SU-DHL-6 (cell line): ENCODE results near the gene ISX.

ENCODE experiments used
- H2AFZ ChIP-seq: fragments of 200-600 bp; sonication (generic); 2 replicates; pipeline ENCODE4 v1.6.1; 2014; ENCODE audit warnings: low read depth, mild to moderate bottlenecking, moderate library complexity, mixed read lengths, antibody characterized with exemption, low read length; ENCODE audit not compliant: severe bottlenecking
- H3F3A ChIP-seq: fragments of 200-600 bp; shearing (Covaris generic); 2 replicates; pipeline ENCODE4 v1.6.0; 2016; ENCODE audit warnings: antibody characterized with exemption, mild to moderate bottlenecking; ENCODE audit not compliant: insufficient read depth
- H3K27ac ChIP-seq: fragments of 200-600 bp; sonication (generic); 2 replicates; pipeline ENCODE4 v1.5.1; 2016; ENCODE audit warnings: low read depth, mild to moderate bottlenecking, low read length, moderate library complexity, mixed read lengths
- H3K27me3 ChIP-seq: fragments of 200-600 bp; sonication (generic), shearing (Covaris generic); 2 replicates; pipeline ENCODE4 v1.6.0; 2014; ENCODE audit warnings: mild to moderate bottlenecking, low read length
- H3K36me3 ChIP-seq: fragments of 200-600 bp; sonication (generic); 2 replicates; pipeline ENCODE4 v1.6.1; 2014; ENCODE audit warnings: mild to moderate bottlenecking, low read length, mixed read lengths
- H3K4me2 ChIP-seq: fragments of 300-600, 200-600 bp; shearing (Covaris generic), sonication (generic); 2 replicates; pipeline ENCODE4 v1.6.0; 2014; ENCODE audit warnings: low read length, low read depth, mild to moderate bottlenecking; ENCODE audit not compliant: poor library complexity, severe bottlenecking
- H3K4me3 ChIP-seq: fragments of 200-600 bp; sonication (generic); 2 replicates; pipeline ENCODE4 v1.5.1; 2014; ENCODE audit warnings: antibody characterized with exemption, low read length, mild to moderate bottlenecking, mixed read lengths; ENCODE audit not compliant: insufficient read depth, poor library complexity, severe bottlenecking
- H3K79me2 ChIP-seq: fragments of 200-600 bp; sonication (generic); 2 replicates; pipeline ENCODE4 v1.6.1; 2014; ENCODE audit warnings: mild to moderate bottlenecking, low read length, moderate library complexity; ENCODE audit not compliant: insufficient read depth
- H3K9ac ChIP-seq: fragments of 200-600 bp; sonication (generic); 2 replicates; pipeline ENCODE4 v1.7.0; 2014; ENCODE audit warnings: mild to moderate bottlenecking, low read length
- H3K9me2 ChIP-seq: fragments of 200-600 bp; sonication (generic); replicated peaks from 2 replicates; pipeline ENCODE4 v1.6.1; 2014; ENCODE audit warnings: low read length; ENCODE audit not compliant: insufficient read depth
- H3K9me3 ChIP-seq: fragments of 200-600 bp; sonication (generic); 2 replicates; pipeline ENCODE4 v1.6.1; 2014; ENCODE audit warnings: low read length, mixed read lengths; ENCODE audit not compliant: insufficient read depth
- H4K20me1 ChIP-seq: fragments of 200-600 bp; sonication (generic); 2 replicates; pipeline ENCODE4 v1.6.1; 2014; ENCODE audit warnings: low read depth, mild to moderate bottlenecking, antibody characterized with exemption, low read length, moderate library complexity, mixed read lengths
- CTCF ChIP-seq: fragments of 200-600 bp; sonication (generic); IDR thresholded peaks from one replicate; pipeline ENCODE4 v1.5.1; 2017; ENCODE audit warnings: antibody characterized with exemption, mild to moderate bottlenecking, low read length, moderate library complexity; ENCODE audit not compliant: insufficient read depth, poor library complexity, severe bottlenecking
- EZH2phosphoT487 ChIP-seq: fragments of 200-600 bp; sonication (generic), shearing (Covaris generic); conservative IDR thresholded peaks from 2 replicates; pipeline ENCODE4 v1.6.1; 2018; ENCODE audit warnings: mild to moderate bottlenecking, antibody characterized with exemption, low read length, moderate library complexity, mixed read lengths

ISX gene

GRCh38 chr22:35114131-35114980, 48.4 kb downstream of the ISX start:
- no peaks in the 10 kb centered on the region for H3K79me2 ChIP-seq
- H3K4me3 ChIP-seq, result no peak overlapping the region
- no peak for TF ChIP-seq CTCF
- no peak for TF ChIP-seq EZH2phosphoT487
- no peak overlapping the region for H2AFZ ChIP-seq
- no peak overlapping the region for H3K4me2 ChIP-seq
- H3F3A ChIP-seq, result no peaks in the 10 kb centered on the region
- H3K9ac ChIP-seq, result no peak overlapping the region
- no peaks in the 10 kb centered on the region for H3K9me2 ChIP-seq
- no peak overlapping the region for H3K27ac ChIP-seq
- H3K36me3 ChIP-seq, result no peaks in the 10 kb centered on the region
- H4K20me1 ChIP-seq, result no peaks in the 10 kb centered on the region
- no peaks in the 10 kb centered on the region for H3K9me3 ChIP-seq
- H3K27me3 ChIP-seq, result no peaks in the 10 kb centered on the region

GRCh38 chr22:35115515-35115914, 49.6 kb downstream of the ISX start:
- Histone ChIP-seq H3K79me2 (no peaks in the 10 kb centered on the region), H3K27me3 (no peaks in the 10 kb centered on the region), H3K27ac (no peak overlapping the region), H3K9me2 (no peaks in the 10 kb centered on the region), H3K4me2 (no peak overlapping the region), H3K4me3 (no peak overlapping the region), H3F3A (no peaks in the 10 kb centered on the region), H3K9ac (no peak overlapping the region), H3K9me3 (no peaks in the 10 kb centered on the region), H2AFZ (no peak overlapping the region), H4K20me1 (no peaks in the 10 kb centered on the region), H3K36me3 (no peaks in the 10 kb centered on the region)
- TF ChIP-seq CTCF (no peak), EZH2phosphoT487 (no peak)

GRCh38 chr22:35116269-35116668, 50.3 kb downstream of the ISX start:
- no peak overlapping the region for H2AFZ ChIP-seq
- no peaks in the 10 kb centered on the region for H3K36me3 ChIP-seq
- TF ChIP-seq CTCF (no peak), EZH2phosphoT487 (no peak)
- H3K4me2 ChIP-seq, result no peak overlapping the region
- no peak overlapping the region for H3K4me3 ChIP-seq
- no peak overlapping the region for H3K9ac ChIP-seq
- no peak overlapping the region for H3K27ac ChIP-seq
- H3K79me2 ChIP-seq, result no peaks in the 10 kb centered on the region
- no peaks in the 10 kb centered on the region for H3F3A ChIP-seq
- no peaks in the 10 kb centered on the region for H3K9me3 ChIP-seq
- H3K9me2 ChIP-seq, result no peaks in the 10 kb centered on the region
- H4K20me1 ChIP-seq, result no peaks in the 10 kb centered on the region
- no peaks in the 10 kb centered on the region for H3K27me3 ChIP-seq
